Mesenchymal stem cell (in vitro differentiated cells and primary cell): ENCODE data around the gene TFCP2L1.

Experiments
- DNase-seq: peaks from one replicate; pipeline ENCODE4 v3.0.0-alpha.2; 2013
- H2AFZ ChIP-seq: one replicate; pipeline ENCODE4 v1.6.1; 2013; ENCODE audit warnings: low read depth, mild to moderate bottlenecking, control low read depth, inconsistent platforms, low read length, moderate library complexity
- H2AK5ac ChIP-seq: 2 replicates; pipeline ENCODE4 v1.6.1; 2013; ENCODE audit warnings: low read length, moderate library complexity, mild to moderate bottlenecking, inconsistent platforms; ENCODE audit not compliant: severe bottlenecking
- H2BK120ac ChIP-seq: one replicate; pipeline ENCODE4 v1.6.1; 2013; ENCODE audit warnings: low read depth, mild to moderate bottlenecking, inconsistent platforms, low read length, moderate library complexity
- H2BK12ac ChIP-seq, 2 experiments: one replicate each; pipeline ENCODE4 v1.6.1; 2013; ENCODE audit warnings: inconsistent platforms in 2 of 2, low read length in 2 of 2, mild to moderate bottlenecking in 2 of 2, moderate library complexity in 2 of 2, control low read depth in 1 of 2
- H2BK15ac ChIP-seq: one replicate; pipeline ENCODE4 v1.6.1; 2013; ENCODE audit warnings: mild to moderate bottlenecking, low read depth, inconsistent platforms; ENCODE audit not compliant: poor library complexity, severe bottlenecking
- H2BK5ac ChIP-seq: 2 replicates; pipeline ENCODE4 v1.6.1; 2013; ENCODE audit warnings: low read depth, mild to moderate bottlenecking, low read length, control low read depth, inconsistent platforms; ENCODE audit not compliant: poor library complexity, severe bottlenecking
- H3K14ac ChIP-seq, 2 experiments: one replicate each; pipeline ENCODE4 v1.6.1; 2013; ENCODE audit warnings: inconsistent platforms in 2 of 2, low read length in 2 of 2, control low read depth in 1 of 2, mild to moderate bottlenecking in 1 of 2, moderate library complexity in 1 of 2
- H3K18ac ChIP-seq, 2 experiments: one replicate each; pipeline ENCODE4 v1.6.1; 2013; ENCODE audit warnings: inconsistent platforms in 2 of 2, low read length in 2 of 2, control low read depth in 1 of 2, low read depth in 1 of 2, mild to moderate bottlenecking in 1 of 2
- H3K23ac ChIP-seq, 2 experiments: one replicate each; pipeline ENCODE4 v1.6.1; 2013; ENCODE audit warnings: inconsistent platforms in 2 of 2, low read length in 2 of 2, mild to moderate bottlenecking in 2 of 2, moderate library complexity in 2 of 2, control low read depth in 1 of 2
- H3K27ac ChIP-seq: 2 replicates; pipeline ENCODE4 v1.5.1; 2013; ENCODE audit warnings: mild to moderate bottlenecking, moderate library complexity, low read length, control low read depth, inconsistent platforms; ENCODE audit not compliant: poor library complexity, severe bottlenecking
- H3K27me3 ChIP-seq, 2 experiments: 2 replicates each; pipeline versions ENCODE4 v1.6.1 to v1.7.0; 2013; ENCODE audit warnings: low read length in 2 of 2, mild to moderate bottlenecking in 2 of 2, moderate library complexity in 2 of 2, control low read depth in 1 of 2, inconsistent platforms in 1 of 2; ENCODE audit not compliant: control insufficient read depth in 1 of 2, insufficient read depth in 1 of 2
- H3K36me3 ChIP-seq, 2 experiments: 2 replicates each; pipeline versions ENCODE4 v1.6.1 to v1.7.0; 2013; ENCODE audit warnings: low read length in 2 of 2, control low read depth in 1 of 2, inconsistent platforms in 1 of 2, low read depth in 1 of 2, mild to moderate bottlenecking in 1 of 2; ENCODE audit not compliant: insufficient read depth in 2 of 2, control insufficient read depth in 1 of 2
- H3K4ac ChIP-seq, 2 experiments: one replicate each; pipeline ENCODE4 v1.6.1; 2013; ENCODE audit warnings: inconsistent platforms in 2 of 2, low read length in 2 of 2, mild to moderate bottlenecking in 2 of 2, moderate library complexity in 2 of 2, control low read depth in 1 of 2, low read depth in 1 of 2
- H3K4me1 ChIP-seq: 2 replicates; pipeline ENCODE4 v1.6.1; 2013; ENCODE audit warnings: low read depth, low read length, control low read depth; ENCODE audit not compliant: control insufficient read depth, insufficient read depth
- H3K4me2 ChIP-seq: 2 replicates; pipeline ENCODE4 v1.6.1; 2013; ENCODE audit warnings: low read length, mild to moderate bottlenecking, inconsistent platforms; ENCODE audit not compliant: poor library complexity, severe bottlenecking
- H3K4me3 ChIP-seq, 2 experiments: 2 replicates each; pipeline versions ENCODE4 v1.5.1 to v1.7.0; 2013; ENCODE audit warnings: low read length in 2 of 2, mild to moderate bottlenecking in 2 of 2, control low read depth in 1 of 2, low read depth in 1 of 2; ENCODE audit not compliant: insufficient read depth in 1 of 2
- H3K79me1 ChIP-seq: replicated peaks from 2 replicates; pipeline ENCODE4 v1.6.1; 2013; ENCODE audit warnings: mild to moderate bottlenecking, control low read depth, low read length, inconsistent platforms; ENCODE audit not compliant: poor library complexity, severe bottlenecking
- H3K9ac ChIP-seq: 2 replicates; pipeline ENCODE4 v1.7.0; 2013; ENCODE audit warnings: mild to moderate bottlenecking, low read length, moderate library complexity
- H3K9me3 ChIP-seq: 2 replicates; pipeline ENCODE4 v1.7.0; 2013; ENCODE audit warnings: mild to moderate bottlenecking, low read length; ENCODE audit not compliant: control insufficient read depth
- H4K8ac ChIP-seq: one replicate; pipeline ENCODE4 v1.6.1; 2013; ENCODE audit warnings: inconsistent platforms, mild to moderate bottlenecking, low read length, moderate library complexity
- H4K91ac ChIP-seq: one replicate; pipeline ENCODE4 v1.6.1; 2013; ENCODE audit warnings: mild to moderate bottlenecking, low read length, inconsistent platforms
- WGBS: methylation state at CpG from one replicate; pipeline ENCODE4 v1.1.7; 2013; ENCODE audit warnings: mixed read lengths; 5-methylcytosine and 5-hydroxymethylcytosine counted together

The TFCP2L1 gene

DNA sequence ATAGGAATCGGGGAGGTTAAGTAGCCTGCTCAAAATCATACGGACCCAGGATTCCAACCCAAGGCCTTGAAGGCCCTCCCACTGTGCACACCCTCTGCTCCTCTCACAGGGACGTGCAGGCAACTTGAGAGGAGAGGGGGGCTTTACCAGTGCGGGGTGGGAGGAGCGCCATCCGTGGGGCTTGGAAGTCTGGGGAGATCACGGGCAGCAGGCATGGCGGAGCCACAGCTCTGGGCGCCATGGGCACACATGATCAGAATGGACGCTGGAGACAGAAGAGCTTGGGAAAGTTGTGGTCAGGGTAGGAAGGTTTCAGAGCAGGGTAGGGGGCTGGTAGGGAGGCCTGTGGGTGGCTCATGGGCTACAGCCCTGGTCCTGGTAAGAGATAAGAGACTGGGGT, 70.7 kb downstream of the TFCP2L1 start:
- Histone ChIP-seq H3K23ac (no peak overlapping the region), H2BK15ac (no peak overlapping the region), H3K27me3 (peaks cover 59 to 61% of the 10 kb centered on the region in 2 experiments), H3K4me3 (no peak overlapping the region), H3K14ac (no peak overlapping the region), H3K18ac (no peak overlapping the region), H3K4me2 (no peak overlapping the region), H3K4me1 (peaks cover 13% of the 10 kb centered on the region), H4K91ac (no peak overlapping the region), H3K36me3 (no peaks in the 10 kb centered on the region), H2AK5ac (no peak overlapping the region), H3K9ac (no peak overlapping the region), H3K79me1 (no peaks in the 10 kb centered on the region), H3K27ac (no peak overlapping the region), H4K8ac (no peak overlapping the region), H2BK5ac (no peak overlapping the region), H2BK120ac (no peak overlapping the region), H2AFZ (no peak overlapping the region), H2BK12ac (no peak overlapping the region), H3K9me3 (no peaks in the 10 kb centered on the region), H3K4ac (no peak overlapping the region)
- 90% methylated on average over 8 of the region's 10 CpGs for WGBS
- DNase-seq: no peak

DNA sequence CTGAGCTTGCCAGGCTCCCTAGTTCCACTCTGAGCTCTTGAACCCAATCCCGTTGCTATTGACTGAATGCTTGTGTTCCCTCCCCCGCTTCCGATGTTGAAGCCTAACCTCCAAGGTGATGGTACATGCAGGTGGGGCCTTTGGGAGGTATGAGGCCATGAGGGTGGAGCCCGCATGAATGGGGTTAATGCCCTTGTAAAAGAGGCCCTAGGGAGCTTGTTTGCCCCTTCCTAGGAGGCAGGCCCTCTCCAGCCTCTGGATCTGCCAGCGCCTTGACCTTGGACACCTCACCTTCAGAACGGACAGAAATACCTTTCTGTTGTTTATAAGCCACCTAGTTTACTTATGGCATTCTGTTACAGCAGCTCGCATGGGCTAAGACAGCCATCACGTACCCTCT, 71.6 kb downstream of the TFCP2L1 start:
- Histone ChIP-seq H3K4me2 (no peak overlapping the region), H3K14ac (no peak overlapping the region), H4K8ac (no peak overlapping the region), H3K27ac (no peak overlapping the region), H3K18ac (no peak overlapping the region), H3K79me1 (no peaks in the 10 kb centered on the region), H3K4ac (no peak overlapping the region), H3K4me3 (no peak overlapping the region), H3K4me1 (peaks cover 10% of the 10 kb centered on the region), H2BK5ac (no peak overlapping the region), H4K91ac (no peak overlapping the region), H2AFZ (no peak overlapping the region), H3K27me3 (peaks cover 60% of the 10 kb centered on the region in 2 experiments), H2BK15ac (no peak overlapping the region), H3K23ac (no peak overlapping the region), H2BK120ac (no peak overlapping the region), H2BK12ac (no peak overlapping the region), H3K36me3 (no peaks in the 10 kb centered on the region), H3K9ac (no peak overlapping the region), H2AK5ac (no peak overlapping the region), H3K9me3 (no peaks in the 10 kb centered on the region)
- no peak for DNase-seq
- WGBS: 93% methylated on average over 8 of the region's 8 CpGs

GRCh38 chr2:121212661-121213325, 72.2 kb downstream of the TFCP2L1 start:
- Histone ChIP-seq H3K9ac (no peak overlapping the region), H2BK120ac (no peak overlapping the region), H3K23ac (no peak overlapping the region), H3K14ac (no peak overlapping the region), H2BK15ac (no peak overlapping the region), H4K8ac (no peak overlapping the region), H2AFZ (no peak overlapping the region), H3K18ac (no peak overlapping the region), H2BK12ac (no peak overlapping the region), H4K91ac (no peak overlapping the region), H3K4ac (no peak overlapping the region), H3K9me3 (no peaks in the 10 kb centered on the region), H3K27me3 (peaks cover 54 to 58% of the 10 kb centered on the region in 2 experiments), H3K4me3 (no peak overlapping the region), H3K27ac (no peak overlapping the region), H2AK5ac (no peak overlapping the region), H3K36me3 (no peaks in the 10 kb centered on the region), H3K79me1 (no peaks in the 10 kb centered on the region), H2BK5ac (no peak overlapping the region), H3K4me1 (peaks cover 10% of the 10 kb centered on the region), H3K4me2 (no peak overlapping the region)
- no peak for DNase-seq
- 84% methylated on average over 33 of the region's 33 CpGs for WGBS

GRCh38 chr2:121211689-121212151, 73.3 kb downstream of the TFCP2L1 start:
- Histone ChIP-seq H4K91ac (no peak overlapping the region), H3K27me3 (peaks cover 47 to 49% of the 10 kb centered on the region in 2 experiments), H4K8ac (no peak overlapping the region), H3K9ac (no peak overlapping the region), H3K79me1 (no peaks in the 10 kb centered on the region), H2AK5ac (no peak overlapping the region), H3K36me3 (no peaks in the 10 kb centered on the region), H2BK15ac (no peak overlapping the region), H3K18ac (no peak overlapping the region), H3K4me3 (no peak overlapping the region), H2BK120ac (no peak overlapping the region), H3K4me1 (peaks cover 10% of the 10 kb centered on the region), H3K4me2 (no peak overlapping the region), H2BK12ac (no peak overlapping the region), H3K27ac (no peak overlapping the region), H3K23ac (no peak overlapping the region), H3K4ac (no peak overlapping the region), H3K9me3 (no peaks in the 10 kb centered on the region), H2BK5ac (no peak overlapping the region), H3K14ac (no peak overlapping the region), H2AFZ (no peak overlapping the region)
- no peak for DNase-seq
- WGBS: 85% methylated on average over 8 of the region's 8 CpGs
